HepG2 (cell line): ENCODE measurements around the gene CTIF. TPM values are rescaled to one million over a fixed set of nuclear protein-coding genes. Genes with fewer than 3 reads are reported as not detected.

Experiments used
- ATAC-seq: fragments of 200-7000 bp; cut with Tn5 transposase; 3 replicates; pipeline ENCODE4 v1.9.1; 2020; ENCODE audit warnings: mild to moderate bottlenecking, moderate library complexity
- BruUV-seq: library from RNA; stranded (reverse); fragments of 400-500 nt; replicated peaks from 2 replicates; lab custom pipeline; 2021; lab: Mats Ljungman, UMichigan
- CTCF ChIA-PET: fragments of 300-600 bp; formaldehyde crosslinking; extraction: SDS; loops from one replicate; lab custom pipeline; 2021; ENCODE audit warnings: low total read pairs, inconsistent platforms, low intra/inter-chr PET ratio; lab: Yijun Ruan, JAX
- POLR2A ChIA-PET: fragments of 350-600 bp; sonication (Branson Sonifier 250); formaldehyde crosslinking; loops from one replicate; lab custom pipeline; 2020; ENCODE audit warnings: antibody characterized with exemption, inconsistent platforms; lab: Yijun Ruan, JAX
- DNase-seq: peaks from one replicate; pipeline ENCODE4 v3.0.0-alpha.2; 2015; ENCODE audit warnings: low spot score
- FAIRE-seq: peaks from 3 replicates; lab custom pipeline; 2011; peaks lifted over from hg19 to GRCh38; lab: Jason Lieb, UNC
- H2AFZ ChIP-seq: one replicate; pipeline ENCODE4 v1.6.1; 2011; ENCODE audit warnings: low read length, inconsistent platforms
- H3K27ac ChIP-seq: fragments of 300-600 bp; 3 replicates; pipeline ENCODE4 v1.8.0; 2011; ENCODE audit warnings: mixed run types, mild to moderate bottlenecking, mixed read lengths, low read length, inconsistent platforms; ENCODE audit not compliant: insufficient read depth; ENCODE audit errors: extremely low read length
- H3K27me3 ChIP-seq, 2 experiments: fragments of 200-600 bp in 1 of 2; 2 replicates in 1 of 2; 3 replicates in 1 of 2; pipeline versions ENCODE4 v1.6.0 to v1.8.0; 2011; ENCODE audit warnings: low read length in 2 of 2, mild to moderate bottlenecking in 2 of 2, moderate library complexity in 2 of 2, inconsistent platforms in 1 of 2; ENCODE audit not compliant: insufficient read depth in 2 of 2, control insufficient read depth in 1 of 2
- H3K36me3 ChIP-seq, 2 experiments: fragments of 200-600 bp in 1 of 2; replicated peaks in 1 of 2; 2 replicates in 1 of 2; 3 replicates in 1 of 2; pipeline versions ENCODE4 v1.5.1 to v1.8.0; 2011; ENCODE audit warnings: low read length in 2 of 2, inconsistent platforms in 1 of 2; ENCODE audit not compliant: insufficient read depth in 2 of 2, control insufficient read depth in 1 of 2
- H3K4me1 ChIP-seq: 2 replicates; pipeline ENCODE4 v1.5.1; 2012; ENCODE audit warnings: low read length, inconsistent platforms; ENCODE audit not compliant: insufficient read depth
- H3K4me2 ChIP-seq: 2 replicates; pipeline ENCODE4 v1.6.0; 2011; ENCODE audit warnings: low read depth, low read length, inconsistent platforms
- H3K4me3 ChIP-seq, 3 experiments: fragments of 200-600 bp in 1 of 3; sonication (generic), shearing (Covaris generic) in 1 of 3; replicated peaks in 1 of 3; 2 replicates each; pipeline ENCODE4 v1.5.1; 2011 to 2016; ENCODE audit warnings: low read length in 3 of 3, inconsistent platforms in 2 of 3, low read depth in 2 of 3, mild to moderate bottlenecking in 2 of 3, control low read depth in 1 of 3, mixed read lengths in 1 of 3; ENCODE audit not compliant: insufficient read depth in 1 of 3
- H3K79me2 ChIP-seq: one replicate; pipeline ENCODE4 v1.6.1; 2011; ENCODE audit warnings: low read length, inconsistent platforms; ENCODE audit not compliant: insufficient read depth
- H3K9ac ChIP-seq: 2 replicates; pipeline ENCODE4 v1.6.0; 2011; ENCODE audit warnings: mild to moderate bottlenecking, low read depth, low read length, inconsistent platforms; ENCODE audit not compliant: insufficient read depth
- H3K9me3 ChIP-seq: 2 replicates; pipeline ENCODE4 v1.5.1; 2012; ENCODE audit warnings: mild to moderate bottlenecking, low read length
- H4K20me1 ChIP-seq: 2 replicates; pipeline ENCODE4 v1.6.0; 2011; ENCODE audit warnings: inconsistent platforms, mild to moderate bottlenecking, low read length, moderate library complexity; ENCODE audit not compliant: insufficient read depth
- JUND ChIP-seq: sonication (generic); formaldehyde crosslinking; IDR thresholded peaks from 2 replicates; pipeline ENCODE4 v1.8.0; 2022; ENCODE audit warnings: mild to moderate bottlenecking, missing genetic modification reagents
- MBD4 ChIP-seq: IDR thresholded peaks from 2 replicates; pipeline ENCODE4 v1.6.1; 2012; ENCODE audit warnings: low read length, inconsistent platforms, borderline replicate concordance
- SMARCC2 ChIP-seq: fragments of 450-650 bp; IDR thresholded peaks from 2 replicates; pipeline ENCODE4 v1.6.1; 2017; ENCODE audit warnings: antibody characterized with exemption, mild to moderate bottlenecking
- TRAFD1 ChIP-seq: sonication (generic); formaldehyde crosslinking; IDR thresholded peaks from 2 replicates; pipeline ENCODE4 v1.5.1; 2020; ENCODE audit warnings: missing genetic modification reagents, mild to moderate bottlenecking, borderline replicate concordance
- ZNF562 ChIP-seq: sonication (generic); formaldehyde crosslinking; IDR thresholded peaks from 2 replicates; pipeline ENCODE4 v1.8.0; 2022; ENCODE audit warnings: missing genetic modification reagents, borderline replicate concordance
- WGBS: methylation state at CpG from one replicate; pipeline ENCODE4 v1.1.6; 2017; ENCODE audit warnings: low lambda C conversion rate; 5-methylcytosine and 5-hydroxymethylcytosine counted together
- in situ Hi-C: cut with HindIII; loops from 2 replicates; pipeline ENCODE4 v1.10.0; 2017; ENCODE audit warnings: low pct_unique_long_range_greater_than_20kb; ENCODE audit not compliant: extremely low pct_ligation_motif_present
- intact Hi-C: fragments of 100-400 bp; cut with micrococcal nuclease; formaldehyde crosslinking; loops from one replicate; pipeline ENCODE4 v1.10.0; 2022; ENCODE audit not compliant: unreplicated experiment
- polyA plus RNA-seq, 8 experiments: library from polyadenylated mRNA; depleted of rRNA in 3 of 8; stranded (reverse) in 7 of 8; unstranded in 1 of 8; fragments of >200 nt; fragmentation: Illumina TruSeq in 4 of 8; extraction: Trizol in 4 of 8; gene quantifications; 2 replicates each; pipeline versions ENCODE4 v1.2.1 to v1.2.3, GENCODE V29; 2011 to 2016; ENCODE audit warnings: low read depth in 4 of 8, missing spikeins in 1 of 8, mixed read lengths in 1 of 8; ENCODE audit not compliant: insufficient read depth in 1 of 8
- total RNA-seq, 5 experiments: library from RNA; depleted of rRNA; stranded (reverse); fragments of >200 nt; fragmentation: Illumina TruSeq; extraction: Trizol; gene quantifications; 2 replicates each; pipeline ENCODE4 v1.2.3, GENCODE V29; 2016; ENCODE audit warnings: low read depth in 1 of 5
- TF ChIP-seq, protein P1 (sequence below): sonication (generic); formaldehyde crosslinking; IDR thresholded peaks from 2 replicates; pipeline ENCODE4 v1.4.0; 2020; ENCODE audit warnings: low read depth, missing genetic modification reagents
- TF ChIP-seq, protein P2 (sequence below): sonication (generic); formaldehyde crosslinking; IDR thresholded peaks from 2 replicates; pipeline ENCODE4 v1.5.0; 2020; ENCODE audit warnings: missing genetic modification reagents

CTIF gene
- total and polyA plus RNA-seq, 2 of the 13 experiments (the other 11 are each of a cell fraction or from before 2014, with no cell fraction given) = 18.2 to 28.0 TPM

- TF ChIP-seq, protein P1, sequence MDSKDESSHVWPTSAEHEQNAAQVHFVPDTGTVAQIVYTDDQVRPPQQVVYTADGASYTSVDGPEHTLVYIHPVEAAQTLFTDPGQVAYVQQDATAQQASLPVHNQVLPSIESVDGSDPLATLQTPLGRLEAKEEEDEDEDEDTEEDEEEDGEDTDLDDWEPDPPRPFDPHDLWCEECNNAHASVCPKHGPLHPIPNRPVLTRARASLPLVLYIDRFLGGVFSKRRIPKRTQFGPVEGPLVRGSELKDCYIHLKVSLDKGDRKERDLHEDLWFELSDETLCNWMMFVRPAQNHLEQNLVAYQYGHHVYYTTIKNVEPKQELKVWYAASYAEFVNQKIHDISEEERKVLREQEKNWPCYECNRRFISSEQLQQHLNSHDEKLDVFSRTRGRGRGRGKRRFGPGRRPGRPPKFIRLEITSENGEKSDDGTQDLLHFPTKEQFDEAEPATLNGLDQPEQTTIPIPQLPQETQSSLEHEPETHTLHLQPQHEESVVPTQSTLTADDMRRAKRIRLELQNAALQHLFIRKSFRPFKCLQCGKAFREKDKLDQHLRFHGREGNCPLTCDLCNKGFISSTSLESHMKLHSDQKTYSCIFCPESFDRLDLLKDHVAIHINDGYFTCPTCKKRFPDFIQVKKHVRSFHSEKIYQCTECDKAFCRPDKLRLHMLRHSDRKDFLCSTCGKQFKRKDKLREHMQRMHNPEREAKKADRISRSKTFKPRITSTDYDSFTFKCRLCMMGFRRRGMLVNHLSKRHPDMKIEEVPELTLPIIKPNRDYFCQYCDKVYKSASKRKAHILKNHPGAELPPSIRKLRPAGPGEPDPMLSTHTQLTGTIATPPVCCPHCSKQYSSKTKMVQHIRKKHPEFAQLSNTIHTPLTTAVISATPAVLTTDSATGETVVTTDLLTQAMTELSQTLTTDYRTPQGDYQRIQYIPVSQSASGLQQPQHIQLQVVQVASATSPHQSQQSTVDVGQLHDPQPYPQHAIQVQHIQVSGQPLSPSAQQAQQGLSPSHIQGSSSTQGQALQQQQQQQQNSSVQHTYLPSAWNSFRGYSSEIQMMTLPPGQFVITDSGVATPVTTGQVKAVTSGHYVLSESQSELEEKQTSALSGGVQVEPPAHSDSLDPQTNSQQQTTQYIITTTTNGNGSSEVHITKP (CRISPR knock-in tag) = no peak
- no peak for TF ChIP-seq SMARCC2
- TF ChIP-seq, protein P2, sequence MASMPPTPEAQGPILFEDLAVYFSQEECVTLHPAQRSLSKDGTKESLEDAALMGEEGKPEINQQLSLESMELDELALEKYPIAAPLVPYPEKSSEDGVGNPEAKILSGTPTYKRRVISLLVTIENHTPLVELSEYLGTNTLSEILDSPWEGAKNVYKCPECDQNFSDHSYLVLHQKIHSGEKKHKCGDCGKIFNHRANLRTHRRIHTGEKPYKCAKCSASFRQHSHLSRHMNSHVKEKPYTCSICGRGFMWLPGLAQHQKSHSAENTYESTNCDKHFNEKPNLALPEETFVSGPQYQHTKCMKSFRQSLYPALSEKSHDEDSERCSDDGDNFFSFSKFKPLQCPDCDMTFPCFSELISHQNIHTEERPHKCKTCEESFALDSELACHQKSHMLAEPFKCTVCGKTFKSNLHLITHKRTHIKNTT (CRISPR knock-in tag) = no peak
Measured at GRCh38 chr18:48601343-48601742, 62.5 kb downstream of the CTIF start (continued).

DNA sequence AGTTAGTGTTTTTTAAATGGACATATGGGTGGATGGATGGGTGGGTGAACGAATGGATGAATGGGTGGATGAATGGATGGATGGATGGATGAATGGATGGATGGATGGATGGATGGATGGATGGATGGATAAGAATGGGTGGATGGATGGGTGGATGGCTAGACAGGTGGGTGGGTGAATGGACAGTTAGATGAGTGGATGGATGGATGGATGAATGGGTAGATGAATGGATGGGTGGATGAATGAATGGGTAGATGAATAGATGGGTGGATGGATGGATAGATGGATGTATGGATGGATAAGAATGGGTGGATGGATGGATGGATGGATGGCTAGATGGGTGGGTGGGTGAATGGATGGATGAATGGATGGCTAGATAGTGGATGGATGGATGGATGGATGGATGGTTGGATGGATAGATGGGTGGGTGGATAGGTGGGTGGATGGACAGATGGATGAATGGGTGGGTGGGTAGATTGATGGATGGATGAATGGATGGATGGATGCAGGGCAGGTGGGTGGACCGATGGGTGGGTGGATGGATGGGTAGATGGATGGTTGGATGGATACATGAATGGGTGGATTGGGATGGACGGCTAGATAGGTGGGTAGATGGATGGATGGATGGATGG is 64.0 kb downstream of the CTIF start:
- Histone ChIP-seq H3K9me3 (no peaks in the 10 kb centered on the region), H3K4me2 (no peak overlapping the region), H3K27ac (no peak overlapping the region), H3K36me3 (peaks cover 0 to 2% of the 10 kb centered on the region in 2 experiments; a peak in 1 of 5 replicates), H3K9ac (no peak overlapping the region), H4K20me1 (peaks cover 10% of the 10 kb centered on the region; the same call in 1 of the 2 replicates), H3K4me3 (no peak overlapping the region), H3K79me2 (peaks cover 11% of the 10 kb centered on the region), H3K27me3 (no peaks in the 10 kb centered on the region), H3K4me1 (peaks cover 32% of the 10 kb centered on the region), H2AFZ (no peak overlapping the region)
- ATAC-seq (no peak), DNase-seq (no peak), FAIRE-seq (no peak)
- POLR2A ChIA-PET = no interaction called here
- intact Hi-C loops (no loop called here), in situ Hi-C loops (no loop called here)
- no TSS peak for BruUV-seq
- no peak for TF ChIP-seq TRAFD1 (CRISPR knock-in tag)
- no peak for TF ChIP-seq JUND (CRISPR knock-in tag)
- TF ChIP-seq MBD4 = no peak
- no peak for TF ChIP-seq ZNF562 (CRISPR knock-in tag)
- CTCF ChIA-PET = no interaction called here
- WGBS = 71% methylated on average over 3 of the region's 3 CpGs
